GM18907 (cell line): ENCODE data around the gene FNBP1L.

Experiments used
- ATAC-seq: cut with Tn5 transposase; IDR thresholded peaks from one replicate; pipeline ENCODE4 v1.9.1; 2021; ENCODE audit warnings: mild to moderate bottlenecking, moderate library complexity; ENCODE audit not compliant: unreplicated experiment

FNBP1L gene

GRCh38 chr1:93591291-93591675, 143.4 kb downstream of the FNBP1L start:
- peak; percentile 27 for ATAC-seq

- ATAC-seq = peak; percentile 95
Measured at GRCh38 chr1:93591676-93592550, 144.0 kb downstream of the FNBP1L start.

- no peak for ATAC-seq
Measured at GRCh38 chr1:93592551-93592949, 144.6 kb downstream of the FNBP1L start.

- ATAC-seq = no peak
Measured at GRCh38 chr1:93593854-93594602, 146.1 kb downstream of the FNBP1L start.

GRCh38 chr1:93594603-93594880, 146.6 kb downstream of the FNBP1L start:
- ATAC-seq = no peak

- no peak for ATAC-seq
Measured at GRCh38 chr1:93595266-93595665, 147.3 kb downstream of the FNBP1L start.

- no peak for ATAC-seq
Measured at GRCh38 chr1:93595743-93596142, 147.8 kb downstream of the FNBP1L start.

- no peak for ATAC-seq
Measured at GRCh38 chr1:93596329-93597089, 148.6 kb downstream of the FNBP1L start.

GRCh38 chr1:93597709-93598108, 149.8 kb downstream of the FNBP1L start:
- no peak for ATAC-seq

GRCh38 chr1:93598396-93598795, 150.5 kb downstream of the FNBP1L start:
- no peak for ATAC-seq

GRCh38 chr1:93598861-93599439, 151.0 kb downstream of the FNBP1L start:
- ATAC-seq = no peak

GRCh38 chr1:93599479-93599878, 151.6 kb downstream of the FNBP1L start:
- no peak for ATAC-seq

GRCh38 chr1:93600663-93601062, 152.7 kb downstream of the FNBP1L start:
- no peak for ATAC-seq

GRCh38 chr1:93601686-93602085, 153.8 kb downstream of the FNBP1L start:
- ATAC-seq = no peak

GRCh38 chr1:93602101-93602500, 154.2 kb downstream of the FNBP1L start:
- ATAC-seq = no peak

- no peak for ATAC-seq
Measured at GRCh38 chr1:93603106-93603505, 155.2 kb downstream of the FNBP1L start.

GRCh38 chr1:93603601-93604000, 155.7 kb downstream of the FNBP1L start:
- no peak for ATAC-seq
